DND-41 (cell line): ENCODE data around the gene PPM1M.

Source experiments
- CTCF ChIP-seq: IDR thresholded peaks from 2 replicates; pipeline ENCODE4 v1.5.1; 2012; ENCODE audit warnings: borderline replicate concordance, low read length, moderate library complexity, mild to moderate bottlenecking; ENCODE audit not compliant: poor library complexity, severe bottlenecking; ENCODE audit errors: extremely low read depth
- EZH2 ChIP-seq: IDR thresholded peaks from 3 replicates; pipeline ENCODE4 v1.6.1; 2012; ENCODE audit warnings: borderline replicate concordance, low read depth, mild to moderate bottlenecking, moderate library complexity, low read length, inconsistent platforms; ENCODE audit not compliant: severe bottlenecking

GRCh38 chr3:52280050-52280461, 34.5 kb downstream of the PPM1M start:
- TF ChIP-seq CTCF (no peak), EZH2 (no peak)
